ENCODE results near the gene NACC2. TPM values are rescaled to one million over a fixed set of nuclear protein-coding genes. Genes with fewer than 3 reads are reported as not detected.
"Not testable (repeated sequence)": the region's sequence is repeated elsewhere in the genome, so short reads cannot be mapped to it uniquely, and the experiment has no call there.

Gene NACC2
- polyA plus RNA-seq, 3 donors, result 5.3 to 15.5 (median 9.1) TPM

GRCh38 chr9:136045595-136046553, 49.2 kb downstream of the NACC2 start:
- WGBS, 3 donors, result 54 to 79% (median 62%) methylated on average over 40 to 44 of the region's 44 CpGs

GRCh38 chr9:136044971-136045594, 50.0 kb downstream of the NACC2 start:
- H3K27ac ChIP-seq (ENCODE audit: low read depth, low read length), result no peak overlapping the region
- 70 to 88% (median 85%) methylated on average over 16 of the region's 16 CpGs for WGBS, 3 donors

More at GRCh38 chr9:136045595-136046553, 49.2 kb downstream of the NACC2 start:
- H3K27ac ChIP-seq (ENCODE audit: low read depth, low read length), result no peak overlapping the region

DNA sequence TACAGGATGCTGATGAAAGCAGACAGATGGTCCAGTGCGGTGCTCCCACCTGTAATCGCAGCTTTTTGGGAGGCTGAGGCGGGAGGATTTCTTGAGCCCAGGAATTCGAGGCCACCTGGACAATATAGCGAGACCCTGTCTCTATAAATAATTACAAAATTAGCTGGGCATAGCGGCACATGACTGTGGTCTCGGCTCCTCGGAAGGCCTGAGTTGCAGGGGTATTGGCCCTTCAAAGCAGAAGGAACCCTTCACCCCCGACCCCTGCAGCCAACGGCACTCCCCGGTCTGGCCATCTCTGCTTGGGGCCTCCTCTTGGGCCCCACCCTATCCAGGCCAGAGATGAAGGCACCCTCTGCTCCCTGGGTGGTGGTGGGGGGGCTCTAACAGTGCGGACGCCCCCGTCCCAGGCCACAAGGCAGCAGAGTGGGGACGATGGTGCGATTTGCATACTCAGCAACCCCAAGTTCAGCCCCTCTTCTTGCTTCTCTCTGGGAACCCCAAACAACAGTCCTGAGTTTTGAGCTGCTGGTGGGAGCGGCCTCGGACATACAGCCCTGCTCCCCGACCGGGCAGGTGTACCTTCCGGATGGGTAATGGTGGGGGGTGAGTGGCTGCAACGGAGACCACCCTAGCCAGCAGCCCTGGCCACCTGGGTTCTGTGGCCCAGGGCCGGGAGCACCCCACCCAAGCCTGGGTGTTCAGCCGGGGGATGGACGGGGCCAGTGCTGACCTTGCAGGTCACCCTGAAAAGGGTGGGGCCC, 50.7 kb downstream of the NACC2 start:
- no peak overlapping the region for H3K27ac ChIP-seq (ENCODE audit: low read depth, low read length)
- 92 to 97% (median 96%) methylated on average over 22 to 25 of the region's 25 CpGs for WGBS, 3 donors

DNA sequence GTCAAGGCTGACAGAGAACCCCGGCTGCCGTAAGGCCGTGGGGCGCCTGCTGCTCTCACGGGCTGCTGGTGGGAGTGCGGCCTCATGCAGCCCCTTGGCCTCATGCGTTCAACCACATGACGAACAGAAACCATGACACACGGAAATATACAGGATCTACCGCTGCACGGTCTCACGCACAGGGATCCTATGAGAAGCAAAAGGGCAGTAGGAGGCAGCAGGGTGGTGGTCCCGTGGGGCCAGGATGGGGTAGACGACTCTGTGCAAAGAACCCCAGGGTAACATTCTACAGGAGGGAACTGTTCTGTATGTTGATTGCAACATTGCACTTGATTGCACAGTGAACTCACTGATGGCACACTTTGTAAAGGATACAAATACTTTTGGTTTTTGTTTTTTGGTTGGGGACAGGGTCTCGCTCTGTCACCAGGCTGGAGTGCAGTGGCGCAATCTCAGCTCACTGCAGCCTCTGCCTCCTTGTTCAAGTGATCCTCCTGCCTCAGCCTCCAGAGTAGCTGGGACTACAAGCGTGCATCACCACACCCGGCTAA, 51.6 kb downstream of the NACC2 start:
- no peak overlapping the region for H3K27ac ChIP-seq (ENCODE audit: low read depth, low read length)
- 71 to 86% (median 75%) methylated on average over 18 of the region's 18 CpGs for WGBS, 3 donors

- WGBS, 3 donors, result 39 to 60% (median 52%) methylated on average over 1 of the region's 1 CpG
- no peak overlapping the region for H3K27ac ChIP-seq (ENCODE audit: low read depth, low read length)
Observed at GRCh38 chr9:136042541-136042940, 52.5 kb downstream of the NACC2 start.

- WGBS, 3 donors, result 96 to 100% (median 97%) methylated on average over 2 of the region's 2 CpGs
- H3K27ac ChIP-seq (ENCODE audit: low read depth, low read length), result not testable (repeated sequence)
Observed at GRCh38 chr9:136040848-136041247, 54.2 kb downstream of the NACC2 start.

- WGBS, 3 donors, result 98 to 100% (median 99%) methylated on average over 2 of the region's 2 CpGs
- no peak overlapping the region for H3K27ac ChIP-seq (ENCODE audit: low read depth, low read length)
Observed at GRCh38 chr9:136039488-136039887, 55.6 kb downstream of the NACC2 start.

DNA sequence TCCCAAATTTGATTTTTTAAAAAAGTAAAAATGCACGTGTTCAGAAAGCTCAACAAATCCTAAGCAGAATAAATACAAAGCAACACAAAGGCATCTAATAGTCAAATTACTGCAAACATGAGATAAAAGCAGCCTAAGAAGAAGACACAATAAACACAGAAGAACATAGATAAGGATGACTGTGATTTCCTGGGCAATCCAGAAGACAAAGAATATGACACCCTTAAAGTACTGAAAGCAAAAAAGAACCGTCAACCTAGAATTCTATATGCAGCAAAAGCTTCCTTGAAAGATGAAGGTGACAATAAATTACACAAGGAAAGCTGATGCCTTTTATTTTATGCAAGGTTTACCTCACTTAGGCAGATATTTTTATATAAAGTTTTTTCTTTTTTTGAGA, 58.2 kb downstream of the NACC2 start:
- WGBS, 3 donors, result 92 to 95% (median 93%) methylated on average over 2 of the region's 2 CpGs
- no peak overlapping the region for H3K27ac ChIP-seq (ENCODE audit: low read depth, low read length)

DNA sequence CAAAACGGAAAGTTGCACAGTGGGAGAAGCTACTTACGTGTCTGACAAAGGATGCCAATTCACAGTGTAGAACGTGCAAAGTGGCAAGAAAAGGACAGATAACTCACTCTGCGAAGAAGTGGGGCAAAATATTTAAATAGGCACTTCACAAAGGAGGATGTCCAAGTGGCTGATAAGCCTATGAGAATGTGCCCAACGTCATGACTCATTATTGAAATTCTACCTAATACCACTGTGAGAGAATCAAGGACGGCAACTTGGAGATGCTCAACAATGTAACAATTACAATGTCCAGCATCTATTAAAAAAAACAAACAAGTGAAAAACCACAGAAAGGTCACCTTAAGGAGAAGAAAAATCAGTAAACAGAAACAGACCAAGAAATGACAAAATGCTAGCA, 59.0 kb downstream of the NACC2 start:
- H3K27ac ChIP-seq (ENCODE audit: low read depth, low read length), result no peak overlapping the region
- 93% methylated on average over 6 of the region's 6 CpGs for WGBS, 3 donors

- 64 to 83% (median 68%) methylated on average over 13 of the region's 13 CpGs for WGBS, 3 donors
Observed at GRCh38 chr9:136031741-136032730, 63.1 kb downstream of the NACC2 start.

DNA sequence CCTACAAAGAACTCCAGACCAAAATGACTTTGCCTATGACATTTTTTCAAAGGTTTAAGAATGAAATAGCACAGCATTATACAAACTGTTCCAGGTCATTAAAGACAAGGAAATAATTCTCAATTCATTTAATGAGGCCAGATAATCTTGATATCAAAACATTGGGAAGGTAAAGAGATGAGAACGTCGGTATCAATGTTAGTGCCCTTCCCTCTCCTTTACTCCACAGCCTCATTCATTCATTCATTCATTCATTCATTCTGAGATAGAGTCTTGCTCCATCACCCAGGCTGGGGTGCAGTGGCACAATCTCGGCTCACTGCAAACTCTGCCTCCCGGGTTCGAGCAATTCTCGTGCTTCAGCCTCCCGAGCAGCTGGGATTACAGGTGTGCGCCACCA, 64.0 kb downstream of the NACC2 start:
- 96 to 98% (median 97%) methylated on average over 8 of the region's 8 CpGs for WGBS, 3 donors
- H3K27ac ChIP-seq (ENCODE audit: low read depth, low read length), result no peak overlapping the region

More at GRCh38 chr9:136031741-136032730, 63.1 kb downstream of the NACC2 start:
- no peak overlapping the region for H3K27ac ChIP-seq (ENCODE audit: low read depth, low read length)

DNA sequence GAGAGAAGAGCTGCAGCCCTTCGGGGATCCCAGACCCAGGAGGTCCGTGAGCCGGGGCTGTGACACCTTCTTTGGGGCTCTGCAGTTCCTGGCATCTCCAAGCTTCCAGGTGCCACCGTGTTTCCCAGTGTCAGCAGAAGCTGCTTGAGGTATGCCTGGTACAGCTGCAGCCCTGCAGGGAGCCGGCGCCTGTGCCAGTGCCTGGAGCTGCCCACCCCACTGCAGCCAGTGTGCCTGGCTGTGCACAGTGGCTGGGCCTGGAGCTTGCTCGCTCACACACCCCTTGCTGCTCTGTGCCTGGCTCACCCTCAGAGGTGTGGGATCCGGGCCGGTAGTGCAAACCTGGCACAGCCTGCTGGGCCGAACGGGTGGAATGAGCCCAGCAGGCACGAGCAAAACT, 65.5 kb downstream of the NACC2 start:
- WGBS, 3 donors, result 96 to 97% (median 96%) methylated on average over 12 of the region's 12 CpGs

GRCh38 chr9:136028760-136029470, 66.2 kb downstream of the NACC2 start:
- no peak overlapping the region for H3K27ac ChIP-seq (ENCODE audit: low read depth, low read length)
- 85 to 89% (median 89%) methylated on average over 10 of the region's 10 CpGs for WGBS, 3 donors

More for the DNA sequence above, 65.5 kb downstream of the NACC2 start:
- no peak overlapping the region for H3K27ac ChIP-seq (ENCODE audit: low read depth, low read length)

DNA sequence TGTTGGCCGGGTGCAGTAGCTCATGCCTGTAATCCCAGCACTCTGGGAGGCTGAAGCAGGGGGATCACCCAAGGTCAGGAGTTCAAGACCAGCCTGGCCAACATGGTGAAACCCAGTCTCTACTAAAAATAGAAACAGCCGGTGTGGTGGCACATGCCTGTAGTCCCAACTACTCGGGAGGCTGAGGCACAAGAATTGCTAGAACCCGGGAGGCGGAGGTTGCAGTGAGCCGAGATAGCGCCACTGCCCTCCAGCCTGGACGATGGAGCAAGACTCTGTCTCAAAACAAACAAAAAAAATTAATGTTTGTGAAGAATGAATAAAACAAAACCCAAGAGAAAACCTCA, 68.2 kb downstream of the NACC2 start:
- H3K27ac ChIP-seq (ENCODE audit: low read depth, low read length), result not testable (repeated sequence)
- 94% methylated on average over 8 of the region's 8 CpGs for WGBS, 3 donors

GRCh38 chr9:136026266-136026942, 68.7 kb downstream of the NACC2 start:
- H3K27ac ChIP-seq (ENCODE audit: low read depth, low read length), result no peak overlapping the region
- 89 to 93% (median 91%) methylated on average over 8 of the region's 8 CpGs for WGBS, 3 donors

GRCh38 chr9:136025481-136025880, 69.6 kb downstream of the NACC2 start:
- 89 to 95% (median 90%) methylated on average over 10 of the region's 10 CpGs for WGBS, 3 donors
- H3K27ac ChIP-seq (ENCODE audit: low read depth, low read length), result no peak overlapping the region

All from adipose tissue (tissue), 3 donors.